Measurements from ENCODE around the gene MAB21L4. TPM values are rescaled to one million over a fixed set of nuclear protein-coding genes. Genes with fewer than 3 reads are reported as not detected.

MAB21L4 gene
- polyA plus RNA-seq, 1 of the 3 experiments (the other 2 are of a cell fraction) = not detected

DNA sequence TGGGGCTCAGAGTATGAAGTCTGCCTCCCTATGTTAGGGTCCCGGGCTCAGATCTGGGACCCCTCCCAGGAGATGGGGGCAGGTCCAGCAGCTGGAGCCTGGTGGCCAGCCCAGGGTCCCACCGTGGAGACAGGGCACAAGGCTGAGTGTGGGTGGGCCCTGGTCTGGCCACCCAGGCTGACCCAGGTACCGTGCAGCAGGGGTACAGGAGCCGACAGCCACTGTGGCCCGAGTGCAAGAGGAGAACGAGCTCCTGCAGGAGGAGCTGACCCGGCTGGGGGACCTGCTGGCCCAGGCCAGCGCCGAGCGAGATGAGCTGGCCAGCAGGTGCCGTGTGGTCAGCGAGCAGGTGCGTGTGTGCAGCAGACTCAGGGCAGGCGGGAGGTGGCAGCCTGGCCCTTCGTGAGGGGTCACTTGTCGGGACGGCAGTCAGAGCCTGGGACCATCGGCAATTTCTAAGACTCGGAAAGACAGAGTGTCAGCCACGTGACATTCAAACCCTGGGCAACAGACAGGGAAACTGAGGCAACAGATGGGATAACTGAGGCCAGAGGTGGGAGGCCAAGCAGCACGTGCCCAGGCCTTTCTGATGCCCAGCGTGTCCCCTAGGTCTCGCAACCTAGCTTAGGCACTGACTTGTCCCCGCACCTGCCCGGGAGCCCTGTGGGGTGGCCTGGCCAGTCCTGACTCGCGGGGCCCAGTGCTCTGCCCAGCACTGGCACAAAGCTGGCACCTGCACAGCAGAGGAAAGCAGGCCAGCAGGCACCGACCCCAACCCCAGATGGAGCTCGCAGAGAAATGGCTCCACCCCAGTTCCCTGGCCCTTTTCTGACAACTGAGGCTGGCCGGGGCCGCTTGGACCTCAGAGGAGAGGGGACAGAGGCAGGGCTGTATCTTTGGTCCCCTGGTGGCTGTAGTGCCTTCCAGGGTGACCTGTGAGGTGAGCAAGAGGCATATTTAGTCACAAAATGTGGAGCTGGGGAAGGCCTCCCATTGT, 24.1 kb upstream of the MAB21L4 start:
- Histone ChIP-seq H3K27me3 (ENCODE audit: insufficient read depth) (no peaks in the 10 kb centered on the region), H3K9me3 (no peaks in the 10 kb centered on the region), H3K4me1 (ENCODE audit: control insufficient read depth in 1 of 2, insufficient read depth in 2 of 2, low read depth in 1 of 2, low read length in 1 of 2) (peaks cover 7 to 35% of the 10 kb centered on the region in 2 experiments; a peak in 2 of 4 replicates), H3K27ac (ENCODE audit: low read depth in 2 of 2, low read length in 1 of 2) (no peak overlapping the region), H3K9me2 (no peaks in the 10 kb centered on the region), H3K79me2 (ENCODE audit: insufficient read depth) (no peaks in the 10 kb centered on the region), H3K9ac (no peak overlapping the region), H3K4me3 (ENCODE audit: low read depth in 2 of 2, low read length in 1 of 2) (no peak overlapping the region), H2AFZ (ENCODE audit: low read depth) (no peak overlapping the region), H4K20me1 (ENCODE audit: insufficient read depth) (no peaks in the 10 kb centered on the region), H3F3A (replicated peaks; ENCODE audit: insufficient read depth) (no peaks in the 10 kb centered on the region), H3K36me3 (replicated peaks in 1 of 2; ENCODE audit: control insufficient read depth in 1 of 2, insufficient read depth in 2 of 2, low read length in 1 of 2) (no peaks in the 10 kb centered on the region), H3K4me2 (no peak overlapping the region)
- TF ChIP-seq, protein P1, sequence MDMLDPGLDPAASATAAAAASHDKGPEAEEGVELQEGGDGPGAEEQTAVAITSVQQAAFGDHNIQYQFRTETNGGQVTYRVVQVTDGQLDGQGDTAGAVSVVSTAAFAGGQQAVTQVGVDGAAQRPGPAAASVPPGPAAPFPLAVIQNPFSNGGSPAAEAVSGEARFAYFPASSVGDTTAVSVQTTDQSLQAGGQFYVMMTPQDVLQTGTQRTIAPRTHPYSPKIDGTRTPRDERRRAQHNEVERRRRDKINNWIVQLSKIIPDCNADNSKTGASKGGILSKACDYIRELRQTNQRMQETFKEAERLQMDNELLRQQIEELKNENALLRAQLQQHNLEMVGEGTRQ (IDR thresholded peaks at IDR 0.05; ENCODE audit: borderline replicate concordance, low read depth, low read length) = no peak
- TF ChIP-seq SMC3 (IDR thresholded peaks at IDR 0.05; ENCODE audit: low read depth, low read length) = no peak
- TF ChIP-seq, protein P2, sequence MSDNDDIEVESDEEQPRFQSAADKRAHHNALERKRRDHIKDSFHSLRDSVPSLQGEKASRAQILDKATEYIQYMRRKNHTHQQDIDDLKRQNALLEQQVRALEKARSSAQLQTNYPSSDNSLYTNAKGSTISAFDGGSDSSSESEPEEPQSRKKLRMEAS (IDR thresholded peaks at IDR 0.05; ENCODE audit: low read depth) = no peak
- TF ChIP-seq MEF2A (IDR thresholded peaks at IDR 0.05; ENCODE audit: borderline replicate concordance, low read depth) = no peak
- no peak for TF ChIP-seq GATA2 (CRISPR knock-in tag; IDR thresholded peaks at IDR 0.05)
- TF ChIP-seq, protein P3, sequence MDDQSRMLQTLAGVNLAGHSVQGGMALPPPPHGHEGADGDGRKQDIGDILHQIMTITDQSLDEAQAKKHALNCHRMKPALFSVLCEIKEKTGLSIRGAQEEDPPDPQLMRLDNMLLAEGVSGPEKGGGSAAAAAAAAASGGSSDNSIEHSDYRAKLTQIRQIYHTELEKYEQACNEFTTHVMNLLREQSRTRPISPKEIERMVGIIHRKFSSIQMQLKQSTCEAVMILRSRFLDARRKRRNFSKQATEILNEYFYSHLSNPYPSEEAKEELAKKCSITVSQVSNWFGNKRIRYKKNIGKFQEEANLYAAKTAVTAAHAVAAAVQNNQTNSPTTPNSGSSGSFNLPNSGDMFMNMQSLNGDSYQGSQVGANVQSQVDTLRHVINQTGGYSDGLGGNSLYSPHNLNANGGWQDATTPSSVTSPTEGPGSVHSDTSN (IDR thresholded peaks at IDR 0.05) = no peak
- POLR2A ChIA-PET = no interaction called here
- peak; percentile 21 for DNase-seq
- WGBS (ENCODE audit: low lambda C conversion rate) = 94% methylated on average over 21 of the region's 31 CpGs
- CTCF ChIA-PET = interaction anchor here (1.0 to 2.6 kb wide), 3 partner anchors 64 to 159 kb away, joined by 3 to 7 read pairs (median 6); no protein-coding TSS in a partner anchor

DNA sequence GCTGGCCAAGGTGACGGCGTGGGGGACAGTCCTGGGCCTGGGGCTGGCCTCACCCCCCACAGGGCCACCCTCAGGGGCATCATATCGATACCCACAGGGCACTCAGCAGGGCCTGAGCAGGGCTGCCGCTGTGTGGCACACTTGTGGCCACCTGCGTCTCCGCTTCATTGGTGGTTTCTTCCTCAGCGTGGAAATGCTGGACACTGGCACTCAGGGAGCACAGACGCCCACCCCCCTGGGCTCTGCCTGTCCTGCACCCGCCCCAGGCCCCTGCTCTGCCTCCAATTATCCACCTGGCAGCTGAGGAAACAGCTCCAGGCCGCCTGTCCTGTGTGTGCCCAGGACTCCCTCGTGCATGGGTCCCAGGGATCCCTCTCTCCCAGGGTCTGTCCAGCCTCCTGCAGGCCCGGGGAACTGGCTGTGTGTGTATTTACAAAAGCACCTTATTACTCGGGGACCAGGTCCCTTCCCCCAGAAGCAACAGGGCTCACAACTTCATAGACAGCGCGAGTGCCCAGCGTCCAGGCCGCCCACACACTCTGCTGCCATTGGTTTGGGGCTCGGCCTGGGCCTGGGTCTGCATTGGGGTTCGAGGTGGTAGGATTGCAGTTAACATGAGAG, 23.3 kb upstream of the MAB21L4 start:
- Histone ChIP-seq H3F3A (replicated peaks; ENCODE audit: insufficient read depth) (no peaks in the 10 kb centered on the region), H3K36me3 (replicated peaks in 1 of 2; ENCODE audit: control insufficient read depth in 1 of 2, insufficient read depth in 2 of 2, low read length in 1 of 2) (no peaks in the 10 kb centered on the region), H3K79me2 (ENCODE audit: insufficient read depth) (no peaks in the 10 kb centered on the region), H3K9ac (no peak overlapping the region), H3K4me2 (no peak overlapping the region), H3K9me3 (no peaks in the 10 kb centered on the region), H3K4me1 (ENCODE audit: control insufficient read depth in 1 of 2, insufficient read depth in 2 of 2, low read depth in 1 of 2, low read length in 1 of 2) (peaks cover 7 to 40% of the 10 kb centered on the region in 2 experiments; a peak in 2 of 4 replicates), H3K4me3 (ENCODE audit: low read depth in 2 of 2, low read length in 1 of 2) (no peak overlapping the region), H3K9me2 (no peaks in the 10 kb centered on the region), H3K27ac (ENCODE audit: low read depth in 2 of 2, low read length in 1 of 2) (no peak overlapping the region), H3K27me3 (ENCODE audit: insufficient read depth) (no peaks in the 10 kb centered on the region), H2AFZ (ENCODE audit: low read depth) (no peak overlapping the region), H4K20me1 (ENCODE audit: insufficient read depth) (no peaks in the 10 kb centered on the region)
- ChIA-PET CTCF (interaction anchor here (1.9 to 2.6 kb wide), 2 partner anchors 65 to 160 kb away, joined by 6 to 7 read pairs; no protein-coding TSS in a partner anchor), POLR2A (no interaction called here)
- TF ChIP-seq, protein P3 (IDR thresholded peaks at IDR 0.05) = no peak
- TF ChIP-seq RFX5 (IDR thresholded peaks at IDR 0.05; ENCODE audit: low read length) (no peak), RAD21 (IDR thresholded peaks at IDR 0.05; ENCODE audit: low read length) (no peak)
- 79% methylated on average over 12 of the region's 19 CpGs for WGBS (ENCODE audit: low lambda C conversion rate)
- DNase-seq = peak; percentile 34
